GM12878 (cell line): ENCODE data around the gene WSCD2. TPM values are rescaled to one million over a fixed set of nuclear protein-coding genes. Genes with fewer than 3 reads are reported as not detected.

Experiments used
- ATAC-seq: fragments of 200-7000 bp; cut with Tn5 transposase; 3 replicates; pipeline ENCODE4 v1.9.1; 2020; ENCODE audit warnings: mild to moderate bottlenecking, moderate library complexity
- BruUV-seq: library from RNA; stranded (reverse); fragments of 400-500 nt; replicated peaks from 2 replicates; lab custom pipeline; 2021; lab: Mats Ljungman, UMichigan
- CTCF ChIA-PET: fragments of 300-600 bp; sonication (Branson Sonifier 250); formaldehyde crosslinking; extraction: SDS; loops from one replicate; lab custom pipeline; 2021; ENCODE audit warnings: inconsistent platforms; lab: Yijun Ruan, JAX
- POLR2A ChIA-PET: fragments of 350-600 bp; formaldehyde crosslinking; extraction: SDS; loops from one replicate; lab custom pipeline; 2021; ENCODE audit warnings: inconsistent platforms; lab: Charles Lee
- RAD21 ChIA-PET: fragments of 300-600 bp; sonication (Branson Sonifier 250); formaldehyde crosslinking; loops from one replicate; lab custom pipeline; 2023; ENCODE audit warnings: antibody characterized with exemption; ENCODE audit not compliant: unreplicated experiment; lab: Charles Lee
- SMC1A ChIA-PET: fragments of 300-600 bp; sonication (Branson Sonifier 250); formaldehyde crosslinking; loops from one replicate; lab custom pipeline; 2023; ENCODE audit not compliant: unreplicated experiment, uncharacterized antibody; lab: Charles Lee
- DNase-seq: peaks from one replicate; pipeline ENCODE4 v3.0.0-alpha.2; 2011; ENCODE audit warnings: low read depth, low spot score
- FAIRE-seq: peaks from 3 replicates; lab custom pipeline; 2011; peaks lifted over from hg19 to GRCh38; lab: Jason Lieb, UNC
- H2AFZ ChIP-seq: 2 replicates; pipeline ENCODE4 v1.6.0; 2011; ENCODE audit warnings: low read depth, low read length, control low read depth; ENCODE audit not compliant: control insufficient read depth
- H3K27ac ChIP-seq: 2 replicates; pipeline ENCODE4 v1.5.1; 2011; ENCODE audit warnings: control low read depth; ENCODE audit not compliant: control insufficient read depth, insufficient read depth
- H3K27me3 ChIP-seq, 2 experiments: replicated peaks in 1 of 2; 2 replicates each; pipeline versions ENCODE4 v1.6.0 to v1.6.1; 2011; ENCODE audit warnings: low read length in 1 of 2; ENCODE audit not compliant: control insufficient read depth in 2 of 2, insufficient read depth in 2 of 2
- H3K36me3 ChIP-seq, 2 experiments: 2 replicates each; pipeline ENCODE4 v1.5.1; 2011; ENCODE audit warnings: low read length in 1 of 2; ENCODE audit not compliant: control insufficient read depth in 2 of 2, insufficient read depth in 2 of 2
- H3K4me1 ChIP-seq: 2 replicates; pipeline ENCODE4 v1.6.1; 2011; ENCODE audit warnings: mild to moderate bottlenecking, low read length, moderate library complexity, mixed read lengths; ENCODE audit not compliant: control insufficient read depth, insufficient read depth
- H3K4me2 ChIP-seq: 2 replicates; pipeline ENCODE4 v1.6.0; 2011; ENCODE audit warnings: control low read depth; ENCODE audit not compliant: control insufficient read depth, insufficient read depth
- H3K4me3 ChIP-seq: fragments of 200-600 bp; sonication (generic); 2 replicates; pipeline ENCODE4 v1.5.1; 2016
- H3K79me2 ChIP-seq: 2 replicates; pipeline ENCODE4 v1.6.0; 2011; ENCODE audit warnings: low read length; ENCODE audit not compliant: control insufficient read depth, insufficient read depth
- H3K9ac ChIP-seq: 2 replicates; pipeline ENCODE4 v1.8.0; 2011; ENCODE audit warnings: low read length, control low read depth, mixed read lengths; ENCODE audit not compliant: control insufficient read depth, insufficient read depth
- H3K9me3 ChIP-seq: replicated peaks from 3 replicates; pipeline ENCODE4 v1.5.1; 2011; ENCODE audit warnings: mild to moderate bottlenecking, low read length; ENCODE audit not compliant: control insufficient read depth, insufficient read depth
- H4K20me1 ChIP-seq: 2 replicates; pipeline ENCODE4 v1.6.0; 2011; ENCODE audit not compliant: control insufficient read depth, insufficient read depth
- HCFC1 ChIP-seq: fragments of 150-350 bp; IDR thresholded peaks from 2 replicates; pipeline ENCODE4 v1.6.1; 2014; ENCODE audit warnings: low read length
- MYB ChIP-seq: fragments of 150-350 bp; IDR thresholded peaks from 2 replicates; pipeline ENCODE4 v1.6.1; 2014; ENCODE audit warnings: mild to moderate bottlenecking, low read depth, low read length, borderline replicate concordance
- SPI1 ChIP-seq: IDR thresholded peaks from 2 replicates; pipeline ENCODE4 v1.6.1; 2011; ENCODE audit warnings: low read depth, mild to moderate bottlenecking, low read length, moderate library complexity, borderline replicate concordance; ENCODE audit not compliant: insufficient read depth
- WGBS: methylation state at CpG from one replicate; pipeline ENCODE4 v1.1.6; 2016; ENCODE audit warnings: low lambda C conversion rate; ENCODE audit not compliant: insufficient replicate concordance, insufficient coverage; ENCODE audit errors: missing lambda C conversion rate; 5-methylcytosine and 5-hydroxymethylcytosine counted together
- in situ Hi-C: fragments of 300-500 bp; cut with MboI; formaldehyde crosslinking; loops from 9 replicates; pipeline ENCODE4 v1.14.3; 2018; ENCODE audit warnings: mixed read lengths
- intact Hi-C: fragments of 100-400 bp; cut with micrococcal nuclease; formaldehyde crosslinking; loops from one replicate; pipeline ENCODE4 v1.14.2; 2022; ENCODE audit not compliant: unreplicated experiment
- polyA plus RNA-seq, 11 experiments: library from polyadenylated mRNA; depleted of rRNA in 4 of 11; unstranded in 6 of 11; stranded (reverse) in 5 of 11; fragments of >200 nt; fragmentation: Nextera tagmentation in 4 of 11; fragmentation: Illumina TruSeq in 1 of 11; extraction: Ambion mirVana in 4 of 11; extraction: Trizol in 1 of 11; gene quantifications; 1 replicate in 1 of 11; 2 replicates in 10 of 11; pipeline versions ENCODE4 v1.2.1 to v1.2.3, GENCODE V29; 2011 to 2016; ENCODE audit warnings: inconsistent platforms in 2 of 11, missing spikeins in 2 of 11, low read depth in 1 of 11
- total RNA-seq, 4 experiments: library from RNA; depleted of rRNA in 3 of 4; stranded (reverse); fragments of >200 nt in 3 of 4; fragmentation: Illumina TruSeq in 1 of 4; extraction: Trizol in 1 of 4; gene quantifications; 2 replicates each; pipeline versions ENCODE4 v1.2.1 to v1.2.3, GENCODE V29; 2013 to 2021
- TF ChIP-seq, protein P1 (sequence below): fragments of 450-650 bp; IDR thresholded peaks from 2 replicates; pipeline ENCODE4 v1.6.1; 2014; ENCODE audit warnings: mild to moderate bottlenecking
- TF ChIP-seq, protein P2 (sequence below): IDR thresholded peaks from 2 replicates; pipeline ENCODE4 v1.6.1; 2012; ENCODE audit warnings: low read depth, low read length, improper control_type of control experiment
- TF ChIP-seq, protein P3 (sequence below): IDR thresholded peaks from 2 replicates; pipeline ENCODE4 v1.6.1; 2012; ENCODE audit warnings: low read depth, low read length, improper control_type of control experiment

Gene WSCD2
- total and polyA plus RNA-seq, 10 of the 15 experiments (the other 5 are each of a cell fraction or from before 2014, with no cell fraction given), result 0.41 TPM; not detected in 9

DNA sequence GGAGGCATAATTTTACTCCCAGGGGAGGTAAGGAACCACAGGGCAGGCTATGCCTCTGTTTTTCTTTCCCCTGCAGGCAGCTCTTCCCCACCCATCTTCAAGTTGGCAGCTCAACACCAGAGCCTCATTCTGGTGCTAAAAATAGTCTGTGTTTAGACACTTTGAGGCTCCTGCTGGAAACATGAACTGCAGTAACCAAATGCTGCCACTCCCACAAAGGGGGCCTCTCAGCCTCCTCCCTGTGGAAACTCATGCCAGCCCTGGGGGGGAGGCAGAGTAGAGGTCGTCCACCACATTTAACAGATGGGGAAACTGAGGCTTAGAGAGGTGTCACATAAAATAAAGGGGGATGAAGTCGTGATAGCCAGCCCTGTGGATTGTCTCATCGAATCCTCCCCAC lies 61.4 kb downstream of the WSCD2 start:
- H3K27ac ChIP-seq, result no peak overlapping the region
- RAD21 ChIA-PET, result no interaction called here
- no peak overlapping the region for H3K4me3 ChIP-seq
- no peaks in the 10 kb centered on the region for H3K36me3 ChIP-seq
- POLR2A ChIA-PET, result interaction anchor here (0.6 kb wide), 1 partner anchor 740 kb away, joined by 6 read pairs; no protein-coding TSS in a partner anchor
- CTCF ChIA-PET, result no interaction called here
- H4K20me1 ChIP-seq, result no peaks in the 10 kb centered on the region
- no peak for DNase-seq
- no peak overlapping the region for H3K4me2 ChIP-seq
- peaks cover 0 to 2% of the 10 kb centered on the region in 2 experiments; a peak in 2 of 4 replicates for H3K27me3 ChIP-seq
- SMC1A ChIA-PET, result no interaction called here
- H3K79me2 ChIP-seq, result no peaks in the 10 kb centered on the region
- no peak for ATAC-seq
- no peaks in the 10 kb centered on the region for H3K4me1 ChIP-seq
- no peak overlapping the region for H3K9ac ChIP-seq
- intact Hi-C loops, result loop anchor here (5.0 to 10.0 kb wide), 3 partner anchors 88 to 516 kb away; no protein-coding TSS in a partner anchor
- no TSS peak for BruUV-seq
- TF ChIP-seq HCFC1, result no peak
- TF ChIP-seq, protein P1, sequence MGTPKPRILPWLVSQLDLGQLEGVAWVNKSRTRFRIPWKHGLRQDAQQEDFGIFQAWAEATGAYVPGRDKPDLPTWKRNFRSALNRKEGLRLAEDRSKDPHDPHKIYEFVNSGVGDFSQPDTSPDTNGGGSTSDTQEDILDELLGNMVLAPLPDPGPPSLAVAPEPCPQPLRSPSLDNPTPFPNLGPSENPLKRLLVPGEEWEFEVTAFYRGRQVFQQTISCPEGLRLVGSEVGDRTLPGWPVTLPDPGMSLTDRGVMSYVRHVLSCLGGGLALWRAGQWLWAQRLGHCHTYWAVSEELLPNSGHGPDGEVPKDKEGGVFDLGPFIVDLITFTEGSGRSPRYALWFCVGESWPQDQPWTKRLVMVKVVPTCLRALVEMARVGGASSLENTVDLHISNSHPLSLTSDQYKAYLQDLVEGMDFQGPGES, result no peak
- TF ChIP-seq, protein P2, sequence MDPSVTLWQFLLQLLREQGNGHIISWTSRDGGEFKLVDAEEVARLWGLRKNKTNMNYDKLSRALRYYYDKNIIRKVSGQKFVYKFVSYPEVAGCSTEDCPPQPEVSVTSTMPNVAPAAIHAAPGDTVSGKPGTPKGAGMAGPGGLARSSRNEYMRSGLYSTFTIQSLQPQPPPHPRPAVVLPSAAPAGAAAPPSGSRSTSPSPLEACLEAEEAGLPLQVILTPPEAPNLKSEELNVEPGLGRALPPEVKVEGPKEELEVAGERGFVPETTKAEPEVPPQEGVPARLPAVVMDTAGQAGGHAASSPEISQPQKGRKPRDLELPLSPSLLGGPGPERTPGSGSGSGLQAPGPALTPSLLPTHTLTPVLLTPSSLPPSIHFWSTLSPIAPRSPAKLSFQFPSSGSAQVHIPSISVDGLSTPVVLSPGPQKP, result no peak
- no peak for TF ChIP-seq MYB
- FAIRE-seq, result no peak
- H2AFZ ChIP-seq, result no peak overlapping the region
- WGBS, result 25% methylated on average over 3 of the region's 3 CpGs
- in situ Hi-C loops, result no loop called here
- no peaks in the 10 kb centered on the region; the same call in 2 of the 3 replicates for H3K9me3 ChIP-seq

DNA sequence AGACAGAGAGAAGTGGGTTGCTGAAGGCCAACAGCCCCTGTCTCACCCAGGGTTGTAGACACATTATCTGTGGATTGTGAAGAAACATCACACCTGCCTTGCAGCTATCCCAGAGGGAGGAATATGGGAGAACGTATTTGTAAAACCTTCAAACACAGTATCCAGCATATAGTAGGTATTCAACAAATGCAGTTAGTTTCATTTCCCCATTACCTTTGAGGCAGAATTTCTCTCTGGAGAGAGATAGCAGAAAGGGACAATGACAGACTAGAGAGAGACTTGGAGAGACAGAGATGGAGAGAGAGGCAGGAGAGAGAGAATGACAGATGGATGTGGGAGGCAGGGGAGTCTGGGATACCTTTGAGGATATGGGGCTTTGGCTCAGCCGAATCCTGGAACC lies 62.0 kb downstream of the WSCD2 start:
- no peaks in the 10 kb centered on the region for H3K36me3 ChIP-seq
- H3K4me2 ChIP-seq, result no peak overlapping the region
- BruUV-seq, result no TSS peak
- ChIA-PET CTCF (no interaction called here), POLR2A (no interaction called here), RAD21 (no interaction called here), SMC1A (no interaction called here)
- no peak overlapping the region for H3K27ac ChIP-seq
- no peaks in the 10 kb centered on the region for H3K79me2 ChIP-seq
- peaks cover 0 to 2% of the 10 kb centered on the region in 2 experiments; a peak in 2 of 4 replicates for H3K27me3 ChIP-seq
- DNase-seq, result no peak
- peak; percentile 70 for TF ChIP-seq SPI1
- TF ChIP-seq, protein P3, sequence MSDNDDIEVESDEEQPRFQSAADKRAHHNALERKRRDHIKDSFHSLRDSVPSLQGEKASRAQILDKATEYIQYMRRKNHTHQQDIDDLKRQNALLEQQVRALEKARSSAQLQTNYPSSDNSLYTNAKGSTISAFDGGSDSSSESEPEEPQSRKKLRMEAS, result no peak
- H3K4me1 ChIP-seq, result no peaks in the 10 kb centered on the region
- WGBS, result 4% methylated on average over 2 of the region's 2 CpGs
- in situ Hi-C loops, result no loop called here
- no peak overlapping the region for H3K4me3 ChIP-seq
- H2AFZ ChIP-seq, result no peak overlapping the region
- intact Hi-C loops, result loop anchor here (5.0 to 10.0 kb wide), 3 partner anchors 89 to 516 kb away; no protein-coding TSS in a partner anchor
- no peak for FAIRE-seq
- 0 out of 3 replicates have a peak, but pooled peaks have one; percentile 36 for ATAC-seq
- no peak overlapping the region for H3K9ac ChIP-seq
- H3K9me3 ChIP-seq, result no peaks in the 10 kb centered on the region; the same call in 2 of the 3 replicates
- no peaks in the 10 kb centered on the region for H4K20me1 ChIP-seq
